B cell (primary cell): ENCODE data around the gene PRIM2.

ENCODE experiments used
- EZH2 ChIP-seq: IDR thresholded peaks from 2 replicates; pipeline ENCODE4 v1.6.1; 2012; ENCODE audit warnings: borderline replicate concordance, low read depth, mild to moderate bottlenecking, moderate library complexity, low read length; ENCODE audit not compliant: insufficient read depth, poor library complexity, severe bottlenecking
- TF ChIP-seq, protein P1 (sequence below): fragments of 200-600 bp; IDR thresholded peaks from one replicate; pipeline ENCODE4 v1.8.0; 2022; ENCODE audit warnings: antibody characterized with exemption, mild to moderate bottlenecking

DNA sequence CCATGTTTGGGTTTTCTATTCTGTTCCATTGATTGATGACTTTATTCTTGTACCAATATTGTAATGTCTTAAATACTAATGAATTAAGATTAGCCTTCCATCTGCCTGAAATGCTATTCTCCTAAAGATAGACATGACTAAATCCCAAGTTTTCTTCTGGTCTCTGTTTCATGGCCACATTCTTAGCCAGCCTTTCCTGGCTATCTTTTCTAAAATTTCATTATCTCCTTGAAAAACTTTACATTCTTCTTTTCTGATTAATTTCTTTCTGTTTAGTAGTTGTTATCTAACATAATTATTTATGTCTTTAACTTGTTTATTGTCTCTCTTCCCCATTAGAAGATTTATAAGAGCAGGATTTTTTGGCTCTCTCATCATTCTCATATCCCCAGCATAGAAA is 4.4 kb upstream of the PRIM2 start:
- TF ChIP-seq, protein P1, sequence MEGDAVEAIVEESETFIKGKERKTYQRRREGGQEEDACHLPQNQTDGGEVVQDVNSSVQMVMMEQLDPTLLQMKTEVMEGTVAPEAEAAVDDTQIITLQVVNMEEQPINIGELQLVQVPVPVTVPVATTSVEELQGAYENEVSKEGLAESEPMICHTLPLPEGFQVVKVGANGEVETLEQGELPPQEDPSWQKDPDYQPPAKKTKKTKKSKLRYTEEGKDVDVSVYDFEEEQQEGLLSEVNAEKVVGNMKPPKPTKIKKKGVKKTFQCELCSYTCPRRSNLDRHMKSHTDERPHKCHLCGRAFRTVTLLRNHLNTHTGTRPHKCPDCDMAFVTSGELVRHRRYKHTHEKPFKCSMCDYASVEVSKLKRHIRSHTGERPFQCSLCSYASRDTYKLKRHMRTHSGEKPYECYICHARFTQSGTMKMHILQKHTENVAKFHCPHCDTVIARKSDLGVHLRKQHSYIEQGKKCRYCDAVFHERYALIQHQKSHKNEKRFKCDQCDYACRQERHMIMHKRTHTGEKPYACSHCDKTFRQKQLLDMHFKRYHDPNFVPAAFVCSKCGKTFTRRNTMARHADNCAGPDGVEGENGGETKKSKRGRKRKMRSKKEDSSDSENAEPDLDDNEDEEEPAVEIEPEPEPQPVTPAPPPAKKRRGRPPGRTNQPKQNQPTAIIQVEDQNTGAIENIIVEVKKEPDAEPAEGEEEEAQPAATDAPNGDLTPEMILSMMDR: no peak
- TF ChIP-seq EZH2: no peak
